Fibroblast of villous mesenchyme (primary cell): Measurements from ENCODE around the gene IRF8. TPM values are rescaled to one million over a fixed set of nuclear protein-coding genes. Genes with fewer than 3 reads are reported as not detected.
"Not testable (repeated sequence)": the region's sequence is repeated elsewhere in the genome, so short reads cannot be mapped to it uniquely, and the experiment has no call there.

Experiments
- DNase-seq: peaks from one replicate; pipeline ENCODE4 v3.0.0-alpha.2; 2010; ENCODE audit warnings: low read depth
- H3K4me3 ChIP-seq: 2 replicates; pipeline ENCODE4 v1.5.1; 2011; ENCODE audit warnings: low read depth, mild to moderate bottlenecking, low read length
- total RNA-seq: library from RNA; depleted of rRNA; stranded (reverse); fragments of >200 nt; gene quantifications from 2 replicates; pipeline ENCODE4 v1.2.3, GENCODE V29; 2012
- TF ChIP-seq, protein P1 (sequence below): IDR thresholded peaks from 2 replicates; pipeline ENCODE4 v1.5.1; 2012; ENCODE audit warnings: low read depth, mild to moderate bottlenecking, low read length; ENCODE audit not compliant: insufficient read depth

IRF8 gene
- total RNA-seq, 1 donor: not detected

- no peak overlapping the region for H3K4me3 ChIP-seq
- no peak for DNase-seq
- TF ChIP-seq, protein P1, sequence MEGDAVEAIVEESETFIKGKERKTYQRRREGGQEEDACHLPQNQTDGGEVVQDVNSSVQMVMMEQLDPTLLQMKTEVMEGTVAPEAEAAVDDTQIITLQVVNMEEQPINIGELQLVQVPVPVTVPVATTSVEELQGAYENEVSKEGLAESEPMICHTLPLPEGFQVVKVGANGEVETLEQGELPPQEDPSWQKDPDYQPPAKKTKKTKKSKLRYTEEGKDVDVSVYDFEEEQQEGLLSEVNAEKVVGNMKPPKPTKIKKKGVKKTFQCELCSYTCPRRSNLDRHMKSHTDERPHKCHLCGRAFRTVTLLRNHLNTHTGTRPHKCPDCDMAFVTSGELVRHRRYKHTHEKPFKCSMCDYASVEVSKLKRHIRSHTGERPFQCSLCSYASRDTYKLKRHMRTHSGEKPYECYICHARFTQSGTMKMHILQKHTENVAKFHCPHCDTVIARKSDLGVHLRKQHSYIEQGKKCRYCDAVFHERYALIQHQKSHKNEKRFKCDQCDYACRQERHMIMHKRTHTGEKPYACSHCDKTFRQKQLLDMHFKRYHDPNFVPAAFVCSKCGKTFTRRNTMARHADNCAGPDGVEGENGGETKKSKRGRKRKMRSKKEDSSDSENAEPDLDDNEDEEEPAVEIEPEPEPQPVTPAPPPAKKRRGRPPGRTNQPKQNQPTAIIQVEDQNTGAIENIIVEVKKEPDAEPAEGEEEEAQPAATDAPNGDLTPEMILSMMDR: no peak
Measured at GRCh38 chr16:85868495-85868894, 30.5 kb upstream of the IRF8 start.

DNA sequence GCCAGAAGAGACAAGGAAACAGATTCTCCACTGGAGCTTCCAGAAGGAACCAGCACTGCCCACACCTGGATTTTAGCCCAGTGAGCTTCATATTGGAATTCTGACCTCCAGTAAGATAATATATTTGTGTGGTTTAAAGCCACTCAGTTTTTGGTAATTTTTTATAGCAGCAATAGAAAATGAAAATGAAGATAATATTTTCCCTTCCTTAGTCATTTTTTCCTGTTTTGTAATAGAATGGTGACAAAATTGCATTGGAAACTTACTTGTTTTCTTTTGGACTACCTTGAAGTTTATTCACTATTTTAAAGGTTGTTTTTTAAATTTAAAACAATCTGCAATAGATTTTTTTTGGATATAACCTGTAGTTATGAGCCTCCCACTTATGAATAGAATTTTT lies 29.8 kb upstream of the IRF8 start:
- no peak for DNase-seq
- TF ChIP-seq, protein P1: no peak
- no peak overlapping the region for H3K4me3 ChIP-seq

GRCh38 chr16:85869785-85870558 lies 29.0 kb upstream of the IRF8 start:
- no peak for DNase-seq
- TF ChIP-seq, protein P1: no peak
- H3K4me3 ChIP-seq: no peak overlapping the region

DNA sequence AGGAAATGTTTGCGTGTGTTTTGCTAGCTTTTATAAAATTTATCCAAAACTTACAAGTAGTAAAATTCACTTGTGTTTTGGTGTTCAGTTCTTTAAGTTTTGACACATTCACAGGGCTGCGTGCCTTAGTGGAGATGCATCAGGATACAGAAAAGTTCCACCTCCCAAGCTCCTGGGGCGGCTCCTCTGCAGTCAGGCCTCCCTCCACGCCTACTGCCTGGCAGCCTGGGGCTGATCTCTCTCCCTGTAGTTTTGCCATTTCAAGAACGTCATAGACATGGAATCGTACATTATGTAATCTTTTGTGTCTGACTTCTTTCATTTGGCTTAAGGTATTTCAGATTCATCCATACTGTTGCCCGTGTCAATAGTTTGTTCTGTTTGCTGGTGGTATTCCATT lies 27.2 kb upstream of the IRF8 start:
- TF ChIP-seq, protein P1: no peak
- no peak for DNase-seq
- no peak overlapping the region for H3K4me3 ChIP-seq

DNA sequence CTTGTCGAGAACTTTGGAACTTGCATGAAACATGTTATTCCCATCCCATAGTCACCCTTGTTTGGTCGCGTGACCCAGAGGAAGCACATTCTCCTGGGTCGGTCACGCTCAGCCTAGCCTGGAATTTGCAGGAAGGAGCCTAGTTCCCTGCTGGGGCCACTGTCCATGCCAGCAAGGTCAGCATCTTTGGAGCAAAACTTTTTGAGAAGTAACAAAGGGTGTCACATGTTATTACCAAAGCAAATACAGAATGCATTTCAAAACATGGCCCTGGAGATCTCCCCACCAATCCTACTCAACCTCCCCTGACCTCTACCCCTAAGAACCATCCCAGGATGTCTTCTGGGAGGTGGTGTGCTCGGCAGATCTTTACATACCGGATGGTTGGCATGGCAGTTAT lies 26.2 kb upstream of the IRF8 start:
- DNase-seq: no peak
- H3K4me3 ChIP-seq: no peak overlapping the region
- TF ChIP-seq, protein P1: no peak

DNA sequence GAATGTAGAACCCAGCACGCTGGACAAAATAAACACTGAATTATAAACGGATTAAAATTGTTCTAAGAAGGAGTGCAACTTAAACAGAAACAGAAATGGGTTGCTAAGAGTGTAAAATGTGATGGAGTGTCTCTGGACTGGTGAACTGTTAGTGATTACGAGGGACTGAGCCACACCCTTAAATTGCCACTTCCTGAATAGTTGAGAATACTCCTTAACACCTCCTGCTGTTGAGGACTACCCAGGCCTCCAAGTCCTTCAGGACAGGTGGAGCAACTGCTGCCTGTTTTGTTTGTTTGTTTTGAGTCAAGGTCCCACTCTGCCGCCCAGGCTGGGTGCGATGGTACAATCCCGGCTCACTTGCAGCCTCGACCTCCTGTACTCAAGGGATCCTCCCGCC lies 25.8 kb upstream of the IRF8 start:
- TF ChIP-seq, protein P1: no peak
- no peak overlapping the region for H3K4me3 ChIP-seq
- no peak for DNase-seq

GRCh38 chr16:85874031-85874430 lies 24.9 kb upstream of the IRF8 start:
- DNase-seq, H3K4me3 ChIP-seq: not testable (repeated sequence)
